Fibroblast of villous mesenchyme (primary cell): ENCODE data around the gene ARHGEF16. TPM values are rescaled to one million over a fixed set of nuclear protein-coding genes. Genes with fewer than 3 reads are reported as not detected.

Experiments
- DNase-seq: peaks from one replicate; pipeline ENCODE4 v3.0.0-alpha.2; 2010; ENCODE audit warnings: low read depth
- H3K4me3 ChIP-seq: 2 replicates; pipeline ENCODE4 v1.5.1; 2011; ENCODE audit warnings: low read depth, mild to moderate bottlenecking, low read length
- total RNA-seq: library from RNA; depleted of rRNA; stranded (reverse); fragments of >200 nt; gene quantifications from 2 replicates; pipeline ENCODE4 v1.2.3, GENCODE V29; 2012
- TF ChIP-seq, protein P1 (sequence below): IDR thresholded peaks from 2 replicates; pipeline ENCODE4 v1.5.1; 2012; ENCODE audit warnings: low read depth, mild to moderate bottlenecking, low read length; ENCODE audit not compliant: insufficient read depth

ARHGEF16 gene
- total RNA-seq, 1 donor = 0.86 TPM

GRCh38 chr1:3409366-3410141 is 44.9 kb upstream of the ARHGEF16 start:
- H3K4me3 ChIP-seq = no peak overlapping the region
- no peak for DNase-seq
- TF ChIP-seq, protein P1, sequence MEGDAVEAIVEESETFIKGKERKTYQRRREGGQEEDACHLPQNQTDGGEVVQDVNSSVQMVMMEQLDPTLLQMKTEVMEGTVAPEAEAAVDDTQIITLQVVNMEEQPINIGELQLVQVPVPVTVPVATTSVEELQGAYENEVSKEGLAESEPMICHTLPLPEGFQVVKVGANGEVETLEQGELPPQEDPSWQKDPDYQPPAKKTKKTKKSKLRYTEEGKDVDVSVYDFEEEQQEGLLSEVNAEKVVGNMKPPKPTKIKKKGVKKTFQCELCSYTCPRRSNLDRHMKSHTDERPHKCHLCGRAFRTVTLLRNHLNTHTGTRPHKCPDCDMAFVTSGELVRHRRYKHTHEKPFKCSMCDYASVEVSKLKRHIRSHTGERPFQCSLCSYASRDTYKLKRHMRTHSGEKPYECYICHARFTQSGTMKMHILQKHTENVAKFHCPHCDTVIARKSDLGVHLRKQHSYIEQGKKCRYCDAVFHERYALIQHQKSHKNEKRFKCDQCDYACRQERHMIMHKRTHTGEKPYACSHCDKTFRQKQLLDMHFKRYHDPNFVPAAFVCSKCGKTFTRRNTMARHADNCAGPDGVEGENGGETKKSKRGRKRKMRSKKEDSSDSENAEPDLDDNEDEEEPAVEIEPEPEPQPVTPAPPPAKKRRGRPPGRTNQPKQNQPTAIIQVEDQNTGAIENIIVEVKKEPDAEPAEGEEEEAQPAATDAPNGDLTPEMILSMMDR = no peak

DNA sequence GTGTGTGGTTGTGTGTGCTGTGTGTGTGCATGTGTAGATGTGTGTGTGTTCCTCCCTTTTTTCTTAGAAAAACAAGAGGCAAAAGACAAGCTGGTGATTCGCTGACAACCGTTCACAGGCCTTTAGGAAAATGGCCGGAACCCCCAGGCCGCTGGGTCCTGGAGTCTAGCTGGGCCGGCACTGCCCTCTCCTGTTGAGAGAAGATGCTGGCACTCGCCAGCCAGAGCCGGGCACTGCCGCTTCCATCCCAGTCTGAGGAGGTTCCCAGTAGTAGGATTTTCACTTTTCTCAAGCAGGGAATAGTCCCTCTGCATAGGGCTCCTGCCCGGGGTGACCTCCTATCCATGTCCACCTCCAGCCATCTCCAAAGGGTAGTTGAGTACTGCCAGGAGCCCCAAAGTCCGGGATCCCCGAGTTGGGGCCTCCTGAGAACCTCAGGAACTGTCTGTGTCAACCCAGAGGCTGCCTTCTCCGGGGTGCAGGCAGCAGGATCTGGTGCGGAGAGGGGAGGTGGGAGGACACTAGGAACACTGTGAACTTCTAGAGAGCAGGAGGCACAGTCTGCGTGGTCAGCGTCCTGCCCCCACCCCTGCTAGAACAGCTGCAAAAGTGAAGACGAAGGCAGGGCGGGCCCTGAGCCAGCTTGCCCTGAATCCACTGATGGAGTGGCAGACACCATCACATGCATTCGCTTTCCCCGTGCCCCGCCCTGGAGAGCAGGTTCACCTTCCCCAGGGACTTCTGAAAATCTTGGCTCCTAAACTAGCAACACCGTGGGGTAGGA is 44.1 kb upstream of the ARHGEF16 start:
- TF ChIP-seq, protein P1 = peak; percentile 24
- no peak overlapping the region for H3K4me3 ChIP-seq
- DNase-seq = peak; percentile 9

DNA sequence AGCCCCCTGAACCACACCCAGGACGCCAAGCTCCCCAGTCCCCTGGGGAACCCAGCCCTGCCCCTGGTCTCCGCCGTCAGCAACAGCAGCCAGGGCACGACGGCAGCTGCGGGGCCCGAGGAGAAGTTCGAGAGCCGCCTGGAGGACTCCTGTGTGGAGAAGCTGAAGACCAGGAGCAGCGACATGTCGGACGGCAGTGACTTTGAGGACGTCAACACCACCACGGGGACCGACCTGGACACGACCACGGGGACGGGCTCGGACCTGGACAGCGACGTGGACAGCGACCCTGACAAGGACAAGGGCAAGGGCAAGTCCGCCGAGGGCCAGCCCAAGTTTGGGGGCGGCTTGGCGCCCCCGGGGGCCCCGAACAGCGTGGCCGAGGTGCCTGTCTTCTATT is 42.7 kb upstream of the ARHGEF16 start:
- TF ChIP-seq, protein P1 = no peak
- H3K4me3 ChIP-seq = no peak overlapping the region
- no peak for DNase-seq

DNA sequence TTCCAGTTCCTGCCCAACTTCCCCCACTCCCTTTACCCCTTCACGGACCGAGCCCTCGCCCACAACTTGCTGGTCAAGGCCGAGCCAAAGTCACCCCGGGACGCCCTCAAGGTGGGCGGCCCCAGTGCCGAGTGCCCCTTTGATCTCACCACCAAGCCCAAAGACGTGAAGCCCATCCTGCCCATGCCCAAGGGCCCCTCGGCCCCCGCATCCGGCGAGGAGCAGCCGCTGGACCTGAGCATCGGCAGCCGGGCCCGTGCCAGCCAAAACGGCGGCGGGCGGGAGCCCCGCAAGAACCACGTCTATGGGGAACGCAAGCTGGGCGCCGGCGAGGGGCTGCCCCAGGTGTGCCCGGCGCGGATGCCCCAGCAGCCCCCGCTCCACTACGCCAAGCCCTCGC is 42.1 kb upstream of the ARHGEF16 start:
- TF ChIP-seq, protein P1 = no peak
- H3K4me3 ChIP-seq = no peak overlapping the region

DNA sequence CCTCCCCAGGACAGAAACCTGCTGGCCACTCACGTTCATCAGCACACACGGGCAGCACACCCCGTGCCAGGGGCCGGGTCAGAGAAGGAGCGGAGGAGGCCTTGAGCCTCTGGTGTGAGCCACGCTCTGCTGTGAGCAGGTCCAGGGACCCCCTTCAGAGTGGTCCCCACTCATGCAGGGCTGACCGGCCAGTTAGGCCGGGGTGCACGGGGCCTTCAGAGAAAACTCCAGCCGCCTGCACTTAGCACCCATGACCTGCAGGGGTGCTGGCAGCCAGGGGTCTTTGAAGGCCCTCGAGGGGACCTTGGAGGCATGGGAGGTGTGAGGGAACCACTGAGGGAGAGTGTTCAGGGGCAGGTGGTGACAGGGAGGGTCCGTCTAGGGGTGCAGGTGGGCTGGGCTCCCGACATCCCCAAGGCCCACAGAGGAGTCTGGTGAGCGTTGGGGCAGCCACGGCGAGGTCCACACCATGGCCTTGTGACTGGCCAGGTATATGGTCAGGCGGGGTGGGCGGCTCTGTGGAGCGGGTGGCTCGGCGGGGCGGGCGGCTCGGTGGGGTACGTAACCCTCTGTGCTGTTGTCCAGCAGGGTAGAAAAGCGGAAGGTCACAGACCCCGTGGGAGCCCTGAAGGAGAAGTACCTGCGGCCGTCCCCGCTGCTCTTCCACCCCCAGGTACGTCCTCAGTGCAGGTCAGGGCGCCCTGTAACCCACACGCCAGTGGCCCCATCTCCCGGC is 40.3 kb upstream of the ARHGEF16 start:
- TF ChIP-seq, protein P1 = no peak
- no peak overlapping the region for H3K4me3 ChIP-seq
- DNase-seq = no peak

More for the DNA sequence above, 42.1 kb upstream of the ARHGEF16 start:
- DNase-seq = no peak

- TF ChIP-seq, protein P1 = no peak
- no peak for DNase-seq
- H3K4me3 ChIP-seq = no peak overlapping the region
Measured at GRCh38 chr1:3415260-3416090, 39.0 kb upstream of the ARHGEF16 start.
